T-helper 2 cell treated with Interferon-gamma antibody and Interleukin-4, amounts not matched to agents 5 μg/mL and 100 μg/mL, for 36 hours (primary cell): ENCODE data around the gene TP73.

Experiments used
- DNase-seq: peaks from one replicate; pipeline ENCODE4 v3.0.0; 2021; ENCODE audit warnings: low spot score
- H3K27ac Mint-ChIP-seq: one replicate; pipeline ENCODE4 v1.8.0; 2021; ENCODE audit warnings: mild to moderate bottlenecking, mixed read lengths
- H3K27me3 Mint-ChIP-seq: one replicate; pipeline ENCODE4 v1.8.0; 2021; ENCODE audit warnings: low read depth, mixed read lengths
- H3K36me3 Mint-ChIP-seq: one replicate; pipeline ENCODE4 v1.8.0; 2021; ENCODE audit warnings: low read depth, mixed read lengths
- H3K4me1 Mint-ChIP-seq: one replicate; pipeline ENCODE4 v1.8.0; 2021; ENCODE audit warnings: low read depth, mixed read lengths
- H3K4me3 Mint-ChIP-seq: one replicate; pipeline ENCODE4 v1.8.0; 2022; ENCODE audit warnings: mild to moderate bottlenecking, moderate library complexity, mixed read lengths
- H3K9me3 Mint-ChIP-seq: one replicate; pipeline ENCODE4 v1.8.0; 2021; ENCODE audit warnings: mixed read lengths

TP73 gene

GRCh38 chr1:3785456-3786157 lies 133.3 kb downstream of the TP73 start:
- Mint-ChIP-seq H3K4me1 (no peaks in the 10 kb centered on the region), H3K9me3 (no peaks in the 10 kb centered on the region), H3K27me3 (no peaks in the 10 kb centered on the region), H3K4me3 (no peak overlapping the region), H3K36me3 (peaks cover 35% of the 10 kb centered on the region), H3K27ac (no peak overlapping the region)
- DNase-seq: no peak
